Embryonic facial prominence (tissue), 1 donor: ENCODE data around the gene TCF21.

ENCODE experiments used
- DNase-seq: peaks from one replicate; pipeline ENCODE4 v3.0.0-alpha.2; 2016; ENCODE audit errors: extremely low spot score

The TCF21 gene

GRCh38 chr6:133889557-133890403 lies 867 bp downstream of the TCF21 start:
- no peak for DNase-seq

DNA sequence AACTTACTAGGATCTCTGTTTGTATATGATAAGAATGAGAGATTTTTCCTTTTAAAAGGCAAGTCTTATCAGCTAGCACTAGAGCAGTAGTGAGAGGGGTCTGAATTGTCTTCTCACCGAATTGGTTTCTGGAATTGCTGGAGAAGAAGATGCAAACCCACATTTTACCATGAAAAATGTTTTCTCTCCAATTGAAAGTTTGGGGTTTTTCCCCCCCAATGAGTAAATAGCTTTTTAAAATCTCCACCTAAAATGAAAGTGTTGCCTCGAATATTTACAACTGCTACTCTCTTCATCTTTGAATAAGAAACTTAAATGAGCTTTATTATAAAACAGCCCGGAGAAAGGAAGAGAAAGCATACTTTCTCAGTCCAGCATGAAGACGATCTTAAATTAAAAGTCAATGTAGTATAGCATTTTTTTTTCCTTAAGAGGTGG lies 1.8 kb downstream of the TCF21 start:
- DNase-seq, result no peak

DNA sequence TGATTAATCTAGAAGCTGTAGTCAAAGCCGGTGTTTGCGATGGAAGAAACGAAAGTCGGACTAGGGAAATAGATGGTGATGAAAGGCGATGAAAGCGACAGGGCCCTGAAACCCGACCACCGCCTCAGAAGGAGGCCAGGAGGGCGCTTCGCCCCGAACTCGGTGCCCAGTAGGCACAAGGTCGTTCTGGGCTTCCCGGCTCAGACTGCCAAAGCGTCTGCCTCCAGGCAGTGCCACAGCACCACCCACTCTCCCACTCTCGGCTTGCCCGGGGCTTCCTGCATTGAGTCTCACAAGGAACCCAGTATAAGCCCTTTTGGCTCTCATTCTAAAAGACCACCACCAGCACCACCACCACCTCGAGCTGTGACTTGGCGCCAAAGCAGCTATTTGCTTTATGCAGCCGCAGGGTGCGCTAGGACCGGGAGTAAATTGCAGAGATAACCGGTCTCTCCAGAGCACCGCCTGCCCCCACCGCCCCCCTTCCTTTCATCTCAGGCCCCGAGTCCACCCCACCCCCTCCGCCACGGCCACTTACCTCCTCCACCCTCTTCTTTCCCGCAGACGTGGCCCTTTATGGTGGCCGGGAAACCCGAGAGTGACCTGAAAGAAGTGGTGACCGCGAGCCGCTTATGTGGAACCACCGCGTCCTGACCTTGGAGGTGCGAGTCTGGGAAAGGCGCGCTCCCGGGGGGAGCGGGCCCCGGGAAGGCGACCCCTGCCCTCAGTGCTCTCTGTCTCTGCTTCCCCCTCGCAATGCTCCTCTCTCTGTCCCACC lies 2.4 kb downstream of the TCF21 start:
- DNase-seq, result no peak

DNA sequence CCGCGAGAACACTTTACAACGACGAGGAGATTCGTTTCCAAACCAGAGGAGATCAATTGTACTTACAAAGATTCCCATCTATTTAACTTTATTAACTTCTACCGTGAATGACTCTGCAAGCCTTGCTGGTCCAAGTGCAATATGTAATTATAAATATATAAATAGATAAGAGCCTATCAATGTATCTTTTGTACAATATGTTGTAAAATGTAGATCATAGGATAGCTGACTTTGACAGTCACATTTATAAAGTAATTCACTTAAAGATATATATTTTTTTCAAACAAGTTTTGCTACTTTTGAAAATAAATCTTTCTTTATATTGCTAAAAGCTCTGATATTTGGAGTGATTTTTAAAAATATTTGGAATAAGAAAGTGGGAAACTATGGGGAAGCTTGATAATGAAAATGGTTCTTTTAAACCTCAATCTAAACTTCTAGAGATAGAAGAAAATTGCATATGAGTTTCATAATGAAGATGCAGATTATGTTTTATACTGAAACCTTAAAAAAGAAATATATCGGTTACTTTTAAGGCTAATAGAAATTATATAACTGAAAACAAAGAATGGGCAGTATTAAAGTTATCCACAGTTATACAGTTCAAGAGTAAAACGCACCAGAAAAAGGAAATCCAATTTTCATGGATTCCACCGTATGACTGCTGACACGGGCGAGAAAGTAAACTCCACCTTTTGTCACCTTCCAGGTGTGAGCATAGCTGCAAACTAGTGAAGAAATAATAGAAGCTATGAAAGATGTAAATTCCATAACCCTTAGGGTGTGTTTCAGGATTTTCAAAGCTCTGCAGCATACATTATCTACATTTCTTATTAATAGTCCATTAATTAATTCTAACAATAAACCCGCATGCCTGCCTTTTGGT lies 3.3 kb downstream of the TCF21 start:
- DNase-seq, result no peak

DNA sequence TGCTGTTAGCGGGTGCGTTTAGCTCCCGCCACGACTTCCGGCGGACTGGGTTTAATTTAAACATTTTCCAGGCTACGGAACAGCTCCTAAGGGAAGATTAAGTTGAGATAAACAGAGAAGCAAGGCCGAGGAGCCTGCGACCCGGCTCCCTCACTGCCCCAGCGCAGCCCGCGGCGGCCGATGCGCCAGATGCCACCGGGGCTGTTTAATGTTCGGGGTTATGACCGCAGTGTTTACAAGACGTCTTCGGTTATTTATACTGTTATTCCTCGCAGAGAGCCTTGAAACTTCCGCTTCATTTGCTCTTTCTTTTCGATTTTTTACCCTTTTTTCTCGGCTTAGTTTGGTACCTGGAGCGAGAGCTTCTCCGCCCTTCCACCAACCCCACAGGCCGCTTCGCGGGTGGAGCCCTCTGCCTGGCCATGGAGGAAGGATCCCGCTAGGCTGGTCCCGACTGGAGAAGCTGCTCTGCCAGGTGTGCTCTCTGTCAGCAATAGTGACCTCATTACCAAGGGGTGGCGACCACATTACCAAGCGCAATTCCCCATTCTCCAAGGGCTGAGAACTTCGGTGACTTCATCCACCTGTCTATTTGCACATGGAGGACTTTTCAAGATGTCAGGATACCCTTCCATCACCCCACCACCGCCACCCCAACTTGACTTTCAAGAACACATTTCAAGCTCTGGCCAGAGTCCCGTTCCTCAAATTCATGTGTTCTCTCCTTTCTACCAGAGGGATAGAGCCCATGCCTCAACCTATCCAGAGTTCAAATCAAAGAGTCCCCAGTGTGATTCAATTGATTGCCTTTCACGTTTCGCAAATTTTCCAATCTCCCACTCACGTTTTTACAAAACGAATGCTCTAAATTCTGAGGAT lies 4.1 kb downstream of the TCF21 start:
- no peak for DNase-seq

- DNase-seq, result no peak
Observed at GRCh38 chr6:133893946-133894345, 5.0 kb downstream of the TCF21 start.

GRCh38 chr6:133894369-133894768 lies 5.5 kb downstream of the TCF21 start:
- DNase-seq, result no peak

- no peak for DNase-seq
Observed at GRCh38 chr6:133894795-133895358, 6.0 kb downstream of the TCF21 start.

DNA sequence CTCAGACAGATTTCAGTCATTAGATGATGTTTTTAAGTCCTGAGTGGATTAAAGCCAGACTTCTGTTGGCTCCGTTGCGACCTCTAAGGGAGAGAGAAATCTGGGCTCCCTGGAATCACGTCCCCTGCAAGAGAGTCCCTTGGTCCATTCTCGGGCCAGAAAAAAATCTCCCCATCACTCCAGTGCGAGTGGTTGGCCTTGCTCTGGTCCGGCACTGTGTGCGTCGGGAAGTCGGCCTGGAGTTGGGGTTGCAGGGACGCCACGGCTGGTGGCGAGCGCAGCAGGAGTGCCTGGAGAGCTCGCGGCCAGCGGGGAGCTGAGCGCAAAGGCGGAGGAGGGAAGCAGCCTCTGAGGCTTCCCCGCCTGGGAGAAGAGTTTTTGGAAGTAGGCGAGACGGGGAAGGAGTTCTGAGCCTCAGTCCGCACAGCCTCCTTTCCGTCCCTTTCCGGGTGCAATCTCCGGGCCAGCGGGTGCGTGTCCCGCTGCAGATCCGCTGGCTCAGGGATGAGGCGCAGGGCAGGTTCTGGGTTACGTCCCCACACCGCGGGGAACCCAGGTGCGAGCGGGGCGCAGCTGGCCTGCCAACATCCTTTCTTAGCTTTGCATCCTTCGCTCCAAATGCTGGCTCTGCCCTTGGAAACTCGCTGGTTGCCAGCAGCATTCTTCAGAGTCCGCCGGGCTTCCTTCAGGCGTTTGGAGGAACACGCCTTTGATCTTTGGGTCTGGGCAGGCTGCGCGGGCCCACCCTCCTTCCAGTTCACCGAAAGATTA lies 6.8 kb downstream of the TCF21 start:
- no peak for DNase-seq

- no peak for DNase-seq
Observed at GRCh38 chr6:133896344-133896721, 7.4 kb downstream of the TCF21 start.

DNA sequence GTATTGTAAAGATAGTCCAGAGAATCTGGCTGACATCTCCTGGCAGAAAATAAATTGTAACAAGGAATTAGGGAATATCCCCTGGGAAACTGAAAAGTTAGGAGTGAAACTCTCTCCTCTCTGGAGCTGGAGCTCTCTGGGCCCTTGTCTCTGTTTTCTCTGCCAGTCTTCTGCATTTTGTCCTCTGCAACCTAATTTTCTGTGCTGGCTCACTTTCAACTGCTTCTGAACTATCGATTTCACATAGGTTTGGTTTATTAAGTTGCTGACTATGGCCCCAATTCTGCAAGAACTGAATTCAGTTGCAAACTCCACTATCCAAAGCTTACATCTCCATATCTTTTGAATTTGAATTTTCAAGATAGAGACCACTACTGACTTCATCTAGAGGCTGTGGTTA lies 9.3 kb downstream of the TCF21 start:
- no peak for DNase-seq

DNA sequence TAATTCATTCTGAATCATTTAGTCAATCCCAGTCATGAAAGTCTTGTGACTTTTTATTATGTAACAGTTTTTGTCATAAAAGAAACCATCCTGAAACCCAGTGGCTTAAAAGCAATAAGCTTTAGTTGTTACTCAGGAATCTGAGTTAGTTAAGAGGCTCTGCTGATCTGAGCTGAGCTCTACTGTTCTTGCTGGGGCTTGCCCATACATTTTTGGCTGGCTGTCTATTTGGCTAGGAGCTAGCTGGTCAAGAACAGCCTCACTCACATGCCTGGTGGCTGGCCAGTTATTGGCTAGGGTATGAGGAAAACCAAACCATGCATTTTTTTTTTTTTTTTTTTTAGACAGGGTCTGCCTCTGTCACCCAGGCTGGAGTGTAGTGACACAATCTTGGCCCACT lies 10.6 kb downstream of the TCF21 start:
- no peak for DNase-seq

DNA sequence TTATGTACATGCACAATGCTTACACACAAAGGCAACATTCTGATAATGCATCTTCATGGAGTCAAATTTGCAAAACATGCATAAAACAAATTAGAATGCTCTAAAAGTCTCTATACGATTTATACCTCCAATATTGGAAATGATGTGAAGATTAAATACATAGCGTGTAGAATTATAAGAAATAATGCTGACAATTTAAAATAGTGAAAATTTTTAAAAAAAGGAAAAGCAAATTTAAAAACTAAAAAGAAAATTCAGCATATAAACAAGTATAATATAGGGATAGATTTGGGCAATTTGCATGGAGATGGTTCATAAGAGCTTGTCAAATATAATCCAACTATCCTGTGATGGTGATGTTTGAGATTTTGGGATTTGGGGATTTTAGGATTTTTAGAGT lies 14.9 kb downstream of the TCF21 start:
- DNase-seq, result no peak

GRCh38 chr6:133906050-133906449 lies 17.1 kb downstream of the TCF21 start:
- DNase-seq, result no peak

DNA sequence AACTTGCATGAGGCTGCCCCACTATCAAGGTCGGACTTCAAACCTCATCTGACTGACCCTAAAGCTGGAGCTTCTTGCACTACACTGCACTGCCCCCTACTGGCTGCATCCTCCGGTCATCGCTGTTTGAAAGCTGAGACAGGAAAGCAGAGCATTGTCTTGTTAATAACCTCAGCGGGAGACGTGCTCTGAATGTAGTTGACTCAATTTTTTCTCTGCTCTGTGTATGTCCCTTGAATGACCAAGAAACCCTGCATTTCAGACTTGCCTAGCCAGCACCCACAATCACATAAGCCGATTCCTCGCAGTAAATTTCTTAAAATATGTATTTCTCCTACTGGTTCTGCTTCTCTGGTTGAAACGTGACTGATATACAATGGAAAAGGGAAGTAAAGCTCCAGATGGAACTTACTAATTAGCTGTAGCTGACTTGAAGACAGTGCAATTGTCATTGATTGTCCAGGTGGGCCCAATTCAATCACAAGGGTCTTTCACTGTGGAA lies 27.8 kb downstream of the TCF21 start:
- peak; percentile 49 for DNase-seq

- DNase-seq, result no peak
Observed at GRCh38 chr6:133917781-133918180, 28.9 kb downstream of the TCF21 start.

- no peak for DNase-seq
Observed at GRCh38 chr6:133918208-133918930, 29.5 kb downstream of the TCF21 start.

DNA sequence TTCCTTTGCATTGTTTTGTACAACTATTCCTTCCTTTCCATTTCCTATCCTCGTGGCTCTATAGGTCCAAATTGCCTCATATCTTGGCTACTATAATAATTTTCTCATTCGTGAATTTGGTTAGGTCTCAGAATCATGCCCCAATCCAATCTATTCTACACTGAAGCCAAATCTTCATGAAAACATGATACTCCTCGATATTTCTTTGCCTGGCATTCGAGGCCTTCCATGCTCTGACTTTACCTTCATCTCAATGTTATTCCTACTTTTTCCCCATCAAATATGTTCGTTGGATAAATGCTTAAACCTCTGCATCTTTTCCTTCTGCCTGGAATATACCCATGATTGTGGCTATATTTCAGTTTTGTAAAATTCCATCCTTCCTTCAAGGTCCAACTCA lies 30.4 kb downstream of the TCF21 start:
- DNase-seq, result no peak

DNA sequence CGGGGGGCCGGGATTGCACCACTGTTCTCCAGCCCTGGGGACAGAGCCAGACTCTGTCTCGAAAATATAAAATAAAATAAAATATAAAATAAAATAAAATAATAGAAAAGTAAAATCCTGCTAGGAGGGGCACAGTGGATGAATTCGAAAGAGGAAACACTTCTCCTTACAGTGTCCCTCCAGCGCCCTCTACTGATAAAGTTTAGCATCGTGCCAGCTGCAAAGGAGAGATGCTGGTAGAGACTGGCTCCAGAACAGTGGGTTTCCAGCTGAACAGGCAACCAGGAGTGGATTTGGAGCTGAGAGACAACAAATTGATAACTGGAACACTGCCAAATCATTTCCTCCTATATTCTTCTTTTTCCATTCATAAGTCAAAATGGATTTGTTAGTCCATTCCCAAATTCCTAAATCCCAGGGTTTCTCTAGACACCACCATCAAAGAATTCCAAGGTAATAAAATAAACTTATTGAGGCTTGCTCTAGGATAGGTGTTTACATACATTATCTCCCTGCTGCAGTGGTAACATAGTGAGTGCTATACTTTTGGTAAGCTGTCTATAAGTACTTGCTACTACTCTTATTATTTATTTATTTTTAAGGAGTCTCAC lies 32.4 kb downstream of the TCF21 start:
- DNase-seq, result peak; percentile 27
